Osteoblast (primary cell): Measurements from ENCODE around the gene MOG. TPM values are rescaled to one million over a fixed set of nuclear protein-coding genes. Genes with fewer than 3 reads are reported as not detected.
A peak's percentile ranks its signal among the peaks of the same experiment; 100 is the strongest.

Source experiments
- DNase-seq: peaks from one replicate; pipeline ENCODE4 v3.0.0; 2011; ENCODE audit warnings: low spot score, mixed read lengths; ENCODE audit not compliant: insufficient read length; ENCODE audit errors: missing footprints
- H2AFZ ChIP-seq: 2 replicates; pipeline ENCODE4 v1.6.0; 2011; ENCODE audit warnings: mild to moderate bottlenecking, low read length
- H3K27ac ChIP-seq: 2 replicates; pipeline ENCODE4 v1.5.1; 2011; ENCODE audit warnings: mild to moderate bottlenecking, low read depth, low read length, moderate library complexity
- H3K27me3 ChIP-seq: 2 replicates; pipeline ENCODE4 v1.6.0; 2012; ENCODE audit warnings: mild to moderate bottlenecking, control low read depth, inconsistent platforms, low read length, moderate library complexity; ENCODE audit not compliant: insufficient read depth
- H3K36me3 ChIP-seq: 2 replicates; pipeline ENCODE4 v1.5.1; 2011; ENCODE audit warnings: mild to moderate bottlenecking, low read length, control low read depth, moderate library complexity; ENCODE audit not compliant: insufficient read depth
- H3K4me1 ChIP-seq: 2 replicates; pipeline ENCODE4 v1.5.1; 2011; ENCODE audit warnings: mild to moderate bottlenecking, low read length, control low read depth, moderate library complexity; ENCODE audit not compliant: insufficient read depth
- H3K4me2 ChIP-seq: 2 replicates; pipeline ENCODE4 v1.6.0; 2011; ENCODE audit warnings: mild to moderate bottlenecking, low read length; ENCODE audit not compliant: insufficient read depth
- H3K4me3 ChIP-seq: fragments of 200-600 bp; sonication (generic); 3 replicates; pipeline ENCODE4 v1.5.1; 2012; ENCODE audit warnings: mild to moderate bottlenecking, low read length, inconsistent platforms; ENCODE audit not compliant: insufficient read depth
- H3K79me2 ChIP-seq: 2 replicates; pipeline ENCODE4 v1.6.0; 2012; ENCODE audit warnings: mild to moderate bottlenecking, low read length, control low read depth, inconsistent platforms; ENCODE audit not compliant: insufficient read depth
- H3K9me3 ChIP-seq: 2 replicates; pipeline ENCODE4 v1.5.1; 2011; ENCODE audit warnings: low read depth, low read length, control low read depth
- H4K20me1 ChIP-seq: 2 replicates; pipeline ENCODE4 v1.6.0; 2012; ENCODE audit warnings: mild to moderate bottlenecking, low read length, control low read depth; ENCODE audit not compliant: insufficient read depth
- CTCF ChIP-seq: IDR thresholded peaks from 2 replicates; pipeline ENCODE4 v1.5.1; 2011; ENCODE audit warnings: mild to moderate bottlenecking, low read depth, low read length, moderate library complexity; ENCODE audit errors: extremely low read depth
- total RNA-seq: library from RNA; depleted of rRNA; stranded (reverse); fragments of >200 nt; gene quantifications from 2 replicates; pipeline ENCODE4 v1.2.3, GENCODE V29; 2012

The MOG gene
- total RNA-seq, 1 donor = not detected

GRCh38 chr6:29641430-29642148 is 15.3 kb upstream of the MOG start:
- no peak for DNase-seq
- Histone ChIP-seq H3K36me3 (no peaks in the 10 kb centered on the region), H3K4me2 (no peak overlapping the region), H4K20me1 (no peaks in the 10 kb centered on the region), H3K79me2 (no peaks in the 10 kb centered on the region), H3K9me3 (no peaks in the 10 kb centered on the region), H3K27ac (no peak overlapping the region), H3K4me1 (no peaks in the 10 kb centered on the region), H3K4me3 (no peak overlapping the region), H3K27me3 (peaks cover 3% of the 10 kb centered on the region), H2AFZ (no peak overlapping the region)
- TF ChIP-seq CTCF = no peak

GRCh38 chr6:29647927-29648642 is 8.8 kb upstream of the MOG start:
- no peak overlapping the region for H3K4me3 ChIP-seq
- H3K4me1 ChIP-seq = peaks cover 5% of the 10 kb centered on the region
- H3K79me2 ChIP-seq = no peaks in the 10 kb centered on the region
- H3K9me3 ChIP-seq = no peaks in the 10 kb centered on the region
- H3K36me3 ChIP-seq = no peaks in the 10 kb centered on the region
- H2AFZ ChIP-seq = no peak overlapping the region
- no peak overlapping the region for H3K4me2 ChIP-seq
- H3K27ac ChIP-seq = no peak overlapping the region
- DNase-seq = peak; percentile 91
- H4K20me1 ChIP-seq = no peaks in the 10 kb centered on the region
- no peaks in the 10 kb centered on the region for H3K27me3 ChIP-seq
- peak; percentile 67 for TF ChIP-seq CTCF

GRCh38 chr6:29649701-29650673 is 6.9 kb upstream of the MOG start:
- no peaks in the 10 kb centered on the region for H3K9me3 ChIP-seq
- H3K79me2 ChIP-seq = no peaks in the 10 kb centered on the region
- peak overlapping the region; percentile 93 for H3K4me2 ChIP-seq
- peak; percentile 99 for TF ChIP-seq CTCF
- peaks cover 5% of the 10 kb centered on the region for H3K4me1 ChIP-seq
- no peaks in the 10 kb centered on the region for H3K36me3 ChIP-seq
- H2AFZ ChIP-seq = peak overlapping the region; percentile 100
- no peaks in the 10 kb centered on the region for H3K27me3 ChIP-seq
- H4K20me1 ChIP-seq = no peaks in the 10 kb centered on the region
- DNase-seq = peak; percentile 96
- peak overlapping the region; percentile 81 for H3K27ac ChIP-seq
- peak overlapping the region; percentile 80 for H3K4me3 ChIP-seq
